DMS153 treated with DMSO at 0.1 percent for 48 hours (cell line): Measurements from ENCODE around the gene BCAS1.

Experiments
- DNase-seq: peaks from one replicate; lab custom pipeline; 2025; ENCODE audit not compliant: unreplicated experiment; lab: John Stamatoyannopoulos, UW

The BCAS1 gene

GRCh38 chr20:53964501-53965253 is 105.7 kb downstream of the BCAS1 start:
- DNase-seq: no peak

GRCh38 chr20:53964067-53964466 is 106.3 kb downstream of the BCAS1 start:
- no peak for DNase-seq

GRCh38 chr20:53963635-53964034 is 106.8 kb downstream of the BCAS1 start:
- DNase-seq: no peak

GRCh38 chr20:53962388-53962787 is 108.0 kb downstream of the BCAS1 start:
- no peak for DNase-seq

GRCh38 chr20:53961527-53961926 is 108.9 kb downstream of the BCAS1 start:
- no peak for DNase-seq

GRCh38 chr20:53960579-53961272 is 109.7 kb downstream of the BCAS1 start:
- DNase-seq: no peak

GRCh38 chr20:53959911-53960578 is 110.3 kb downstream of the BCAS1 start:
- DNase-seq: no peak

GRCh38 chr20:53958260-53958659 is 112.1 kb downstream of the BCAS1 start:
- DNase-seq: no peak

- no peak for DNase-seq
These were observed 112.8 kb downstream of the BCAS1 start for GRCh38 chr20:53957451-53958172.

GRCh38 chr20:53956013-53956715 is 114.2 kb downstream of the BCAS1 start:
- DNase-seq: no peak

GRCh38 chr20:53954723-53955658 is 115.4 kb downstream of the BCAS1 start:
- no peak for DNase-seq

- DNase-seq: no peak
These were observed 117.8 kb downstream of the BCAS1 start for GRCh38 chr20:53952528-53953096.

GRCh38 chr20:53950578-53950977 is 119.8 kb downstream of the BCAS1 start:
- DNase-seq: no peak

- no peak for DNase-seq
These were observed 120.4 kb downstream of the BCAS1 start for GRCh38 chr20:53950031-53950430.

GRCh38 chr20:53949319-53949839 is 121.0 kb downstream of the BCAS1 start:
- no peak for DNase-seq

GRCh38 chr20:53948383-53949318 is 121.7 kb downstream of the BCAS1 start:
- DNase-seq: no peak

GRCh38 chr20:53947501-53948195 is 122.7 kb downstream of the BCAS1 start:
- no peak for DNase-seq
